HG03575 (cell line): ENCODE data around the gene SLC17A4.
"Not testable (repeated sequence)": the region's sequence is repeated elsewhere in the genome, so short reads cannot be mapped to it uniquely, and the experiment has no call there.

Experiments used
- ATAC-seq: cut with Tn5 transposase; IDR thresholded peaks from one replicate; pipeline ENCODE4 v1.9.1; 2021; ENCODE audit not compliant: unreplicated experiment, insufficient number of reproducible peaks, low FRiP score; ENCODE audit errors: extremely low read depth

Gene SLC17A4

GRCh38 chr6:25748601-25749517 lies 5.7 kb upstream of the SLC17A4 start:
- ATAC-seq = not testable (repeated sequence)

GRCh38 chr6:25749837-25750236 lies 4.7 kb upstream of the SLC17A4 start:
- no peak for ATAC-seq

- no peak for ATAC-seq
These were observed 3.6 kb upstream of the SLC17A4 start for GRCh38 chr6:25750906-25751305.

- no peak for ATAC-seq
These were observed 1.5 kb upstream of the SLC17A4 start for GRCh38 chr6:25753079-25753478.

- no peak for ATAC-seq
These were observed 941 bp downstream of the SLC17A4 start for GRCh38 chr6:25755483-25755882.

GRCh38 chr6:25756382-25757363 lies 2.1 kb downstream of the SLC17A4 start:
- ATAC-seq = no peak

- ATAC-seq = no peak
These were observed 3.5 kb downstream of the SLC17A4 start for GRCh38 chr6:25757936-25758642.

- no peak for ATAC-seq
These were observed 10.1 kb downstream of the SLC17A4 start for GRCh38 chr6:25764611-25765010.

- ATAC-seq = no peak
These were observed 14.0 kb downstream of the SLC17A4 start for GRCh38 chr6:25768566-25768965.

- ATAC-seq = no peak
These were observed 15.4 kb downstream of the SLC17A4 start for GRCh38 chr6:25769983-25770382.

GRCh38 chr6:25774120-25774715 lies 19.7 kb downstream of the SLC17A4 start:
- no peak for ATAC-seq

GRCh38 chr6:25777031-25777430 lies 22.5 kb downstream of the SLC17A4 start:
- ATAC-seq = no peak

- ATAC-seq = no peak
These were observed 23.5 kb downstream of the SLC17A4 start for GRCh38 chr6:25777856-25778649.

- ATAC-seq = no peak
These were observed 26.6 kb downstream of the SLC17A4 start for GRCh38 chr6:25781134-25781533.

- no peak for ATAC-seq
These were observed 32.9 kb downstream of the SLC17A4 start for GRCh38 chr6:25787428-25787827.

GRCh38 chr6:25788305-25788922 lies 33.9 kb downstream of the SLC17A4 start:
- ATAC-seq = no peak

GRCh38 chr6:25789475-25789874 lies 34.9 kb downstream of the SLC17A4 start:
- no peak for ATAC-seq

- no peak for ATAC-seq
These were observed 37.5 kb downstream of the SLC17A4 start for GRCh38 chr6:25792016-25792415.
